CD14-positive monocyte (primary cell): ENCODE measurements around the gene PBX3. TPM values are rescaled to one million over a fixed set of nuclear protein-coding genes. Genes with fewer than 3 reads are reported as not detected.

Experiments
- DNase-seq, 3 donors: peaks; one replicate each; pipeline ENCODE4 v3.0.0-alpha.2; 2011 to 2022
- H2AFZ ChIP-seq: 2 replicates; pipeline ENCODE4 v1.6.0; 2012; ENCODE audit warnings: mild to moderate bottlenecking, low read depth, low read length, inconsistent platforms; ENCODE audit not compliant: insufficient read depth, poor library complexity, severe bottlenecking
- H3K27ac ChIP-seq, 2 donors: 1 replicate in 1 of 2; 2 replicates in 1 of 2; pipeline ENCODE4 v1.5.1; 2012 to 2013; ENCODE audit warnings: low read length in 2 of 2, control low read depth in 1 of 2, inconsistent platforms in 1 of 2, low read depth in 1 of 2, mild to moderate bottlenecking in 1 of 2
- H3K27me3 ChIP-seq, 2 donors: one replicate each; pipeline versions ENCODE4 v1.6.0 to v1.6.1; 2011 to 2013; ENCODE audit warnings: low read length in 2 of 2; ENCODE audit not compliant: control insufficient read depth in 2 of 2, insufficient read depth in 2 of 2
- H3K36me3 ChIP-seq, 2 donors: replicated peaks in 1 of 2; 1 replicate in 1 of 2; 2 replicates in 1 of 2; pipeline versions ENCODE4 v1.5.1 to v1.6.1; 2012 to 2013; ENCODE audit warnings: low read length in 2 of 2, control low read depth in 1 of 2, inconsistent platforms in 1 of 2, mild to moderate bottlenecking in 1 of 2; ENCODE audit not compliant: insufficient read depth in 2 of 2, control insufficient read depth in 1 of 2
- H3K4me1 ChIP-seq, 2 donors: 1 replicate in 1 of 2; 2 replicates in 1 of 2; pipeline versions ENCODE4 v1.5.1 to v1.6.1; 2012 to 2013; ENCODE audit warnings: low read length in 2 of 2, control low read depth in 1 of 2, inconsistent platforms in 1 of 2, mild to moderate bottlenecking in 1 of 2, moderate library complexity in 1 of 2; ENCODE audit not compliant: insufficient read depth in 2 of 2, control insufficient read depth in 1 of 2
- H3K4me2 ChIP-seq: replicated peaks from 2 replicates; pipeline ENCODE3; 2012; ENCODE audit warnings: low read length, moderate library complexity, mild to moderate bottlenecking; ENCODE audit not compliant: poor library complexity, severe bottlenecking; ENCODE audit errors: extremely low read depth
- H3K4me3 ChIP-seq, 3 experiments: fragments of 200-600 bp in 1 of 3; sonication (generic) in 1 of 3; replicated peaks in 1 of 3; 1 replicate in 2 of 3; 2 replicates in 1 of 3; pipeline ENCODE4 v1.5.1; 2011 to 2013; ENCODE audit warnings: low read length in 3 of 3, mild to moderate bottlenecking in 3 of 3, control low read depth in 2 of 3, low read depth in 2 of 3, inconsistent platforms in 1 of 3, moderate library complexity in 1 of 3
- H3K79me2 ChIP-seq: 2 replicates; pipeline ENCODE4 v1.6.0; 2012; ENCODE audit warnings: mild to moderate bottlenecking, control low read depth, inconsistent platforms, low read length, moderate library complexity; ENCODE audit not compliant: insufficient read depth
- H3K9ac ChIP-seq: 2 replicates; pipeline ENCODE4 v1.6.0; 2017; ENCODE audit warnings: low read length, mild to moderate bottlenecking; ENCODE audit not compliant: insufficient read depth, poor library complexity, severe bottlenecking
- H3K9me3 ChIP-seq, 2 donors: replicated peaks in 1 of 2; 1 replicate in 1 of 2; 2 replicates in 1 of 2; pipeline versions ENCODE4 v1.5.1 to v1.6.1; 2012 to 2013; ENCODE audit warnings: low read length in 2 of 2, control low read depth in 1 of 2; ENCODE audit not compliant: control insufficient read depth in 1 of 2, insufficient read depth in 1 of 2
- H4K20me1 ChIP-seq: 2 replicates; pipeline ENCODE4 v1.6.0; 2012; ENCODE audit warnings: mild to moderate bottlenecking, low read length, control low read depth, moderate library complexity; ENCODE audit not compliant: insufficient read depth
- H3K27ac Mint-ChIP-seq, 7 donors: one replicate each; pipeline ENCODE4 v1.8.0; 2020; ENCODE audit warnings: mild to moderate bottlenecking in 7 of 7, mixed read lengths in 7 of 7, moderate library complexity in 6 of 7, inconsistent platforms in 2 of 7
- H3K27me3 Mint-ChIP-seq, 3 donors: one replicate each; pipeline ENCODE4 v1.8.0; 2021 to 2022; ENCODE audit warnings: low read depth in 3 of 3, mild to moderate bottlenecking in 3 of 3, mixed read lengths in 3 of 3, moderate library complexity in 3 of 3, inconsistent platforms in 1 of 3
- H3K36me3 Mint-ChIP-seq, 2 donors: one replicate each; pipeline ENCODE4 v1.8.0; 2020; ENCODE audit warnings: mixed read lengths in 2 of 2, inconsistent platforms in 1 of 2, mild to moderate bottlenecking in 1 of 2
- H3K4me1 Mint-ChIP-seq: one replicate; pipeline ENCODE4 v1.8.0; 2020; ENCODE audit warnings: mild to moderate bottlenecking, mixed read lengths
- H3K4me3 Mint-ChIP-seq, 2 donors: one replicate each; pipeline ENCODE4 v1.8.0; 2020; ENCODE audit warnings: mild to moderate bottlenecking in 2 of 2, mixed read lengths in 2 of 2, moderate library complexity in 1 of 2
- H3K9me3 Mint-ChIP-seq, 7 donors: one replicate each; pipeline ENCODE4 v1.8.0; 2020 to 2022; ENCODE audit warnings: mixed read lengths in 7 of 7, mild to moderate bottlenecking in 6 of 7, moderate library complexity in 6 of 7, inconsistent platforms in 2 of 7
- CTCF ChIP-seq: fragments of 200-600 bp; IDR thresholded peaks from one replicate; pipeline ENCODE4 v1.8.0; 2022; ENCODE audit warnings: antibody characterized with exemption, mild to moderate bottlenecking
- WGBS: methylation state at CpG from one replicate; pipeline ENCODE4 v1.1.5; 2013; ENCODE audit warnings: missing lambda C conversion rate; ENCODE audit not compliant: insufficient coverage; 5-methylcytosine and 5-hydroxymethylcytosine counted together
- intact Hi-C, 2 donors: fragments of 100-400 bp; cut with micrococcal nuclease; formaldehyde crosslinking; loops; one replicate each; pipeline versions ENCODE4 v1.15.0 to v1.15.1; 2023
- polyA plus RNA-seq, 3 donors: library from polyadenylated mRNA; depleted of rRNA in 1 of 3; unstranded in 2 of 3; stranded (reverse) in 1 of 3; fragments of 300-500 nt in 2 of 3; fragments of >200 nt in 1 of 3; fragmentation: Illumina TruSeq in 2 of 3; gene quantifications; 1 replicate in 2 of 3; 2 replicates in 1 of 3; pipeline ENCODE4 v1.2.3, GENCODE V29; 2012 to 2021

The PBX3 gene
- polyA plus RNA-seq, 3 donors: 6.6 to 22.7 (median 7.1) TPM

DNA sequence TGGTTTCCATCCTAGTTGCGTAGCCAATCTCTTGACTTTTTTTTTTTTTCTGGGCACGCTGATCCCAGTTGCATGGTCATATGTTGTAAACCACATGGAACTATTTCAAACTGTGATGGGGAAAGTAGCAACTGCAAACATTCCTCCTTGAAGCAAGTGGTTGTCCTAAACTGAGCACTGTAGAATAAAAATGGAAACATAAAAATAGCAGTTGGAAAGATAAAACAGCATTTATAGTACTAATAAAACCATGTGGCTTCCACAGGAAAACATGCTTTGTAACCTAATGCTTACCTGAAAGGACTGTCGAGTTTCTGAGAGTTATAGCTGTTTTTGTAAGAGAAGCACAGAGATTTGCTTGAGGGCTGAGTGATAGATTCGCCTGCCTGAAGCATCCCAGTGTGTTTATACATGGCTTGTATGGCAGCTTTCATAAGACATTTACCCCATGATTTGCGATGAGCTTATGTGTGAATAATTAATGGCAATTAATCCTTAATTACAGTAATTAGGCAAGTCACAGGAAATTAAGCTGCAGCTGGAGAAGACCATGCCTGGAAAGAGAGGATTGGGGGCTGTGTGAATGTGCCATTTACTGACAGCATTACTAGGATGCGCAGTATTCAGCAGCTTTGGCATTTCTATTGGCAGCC lies 136.5 kb downstream of the PBX3 start:
- H3K36me3 Mint-ChIP-seq: peaks cover 0 to 3% of the 10 kb centered on the region in 2 donors
- Histone ChIP-seq H3K79me2 (peaks cover 7% of the 10 kb centered on the region), H3K4me1 (no peaks in the 10 kb centered on the region), H3K36me3 (no peaks in the 10 kb centered on the region), H4K20me1 (peaks cover 45% of the 10 kb centered on the region), H2AFZ (no peak overlapping the region), H3K27me3 (peaks cover 13 to 21% of the 10 kb centered on the region in 2 donors), H3K9me3 (no peaks in the 10 kb centered on the region), H3K9ac (no peak overlapping the region), H3K27ac (no peak overlapping the region), H3K4me2 (no peak overlapping the region), H3K4me3 (no peak overlapping the region)
- H3K27me3 Mint-ChIP-seq: peaks cover 5 to 12% (median 9%) of the 10 kb centered on the region in 3 donors
- TF ChIP-seq CTCF: no peak
- intact Hi-C loops: no loop called here
- no peak for DNase-seq
- no peak overlapping the region for H3K27ac Mint-ChIP-seq
- H3K4me3 Mint-ChIP-seq: no peak overlapping the region
- WGBS: 100% methylated on average over 1 of the region's 6 CpGs
- peaks cover 4% of the 10 kb centered on the region for H3K4me1 Mint-ChIP-seq
- no peaks in the 10 kb centered on the region for H3K9me3 Mint-ChIP-seq

GRCh38 chr9:125884218-125884595 lies 137.0 kb downstream of the PBX3 start:
- no peak overlapping the region for H3K4me3 ChIP-seq
- no peak overlapping the region for H3K27ac ChIP-seq
- H3K9me3 ChIP-seq: no peaks in the 10 kb centered on the region
- H3K36me3 ChIP-seq: no peaks in the 10 kb centered on the region
- H3K27ac Mint-ChIP-seq: no peak overlapping the region
- peaks cover 4 to 5% of the 10 kb centered on the region in 2 donors for H3K4me1 ChIP-seq
- H3K9ac ChIP-seq: no peak overlapping the region
- H3K36me3 Mint-ChIP-seq: peaks cover 0 to 5% of the 10 kb centered on the region in 2 donors
- intact Hi-C loops: no loop called here
- H3K4me2 ChIP-seq: no peak overlapping the region
- DNase-seq: no peak
- H2AFZ ChIP-seq: no peak overlapping the region
- H3K9me3 Mint-ChIP-seq: peaks cover 0 to 2% (median 0%) of the 10 kb centered on the region in 7 donors
- peaks cover 51% of the 10 kb centered on the region for H4K20me1 ChIP-seq
- no peak overlapping the region for H3K4me3 Mint-ChIP-seq
- peaks cover 19 to 26% of the 10 kb centered on the region in 2 donors for H3K27me3 ChIP-seq
- TF ChIP-seq CTCF: no peak
- H3K4me1 Mint-ChIP-seq: peaks cover 10% of the 10 kb centered on the region
- peaks cover 10 to 17% (median 14%) of the 10 kb centered on the region in 3 donors for H3K27me3 Mint-ChIP-seq
- peaks cover 7% of the 10 kb centered on the region for H3K79me2 ChIP-seq
